Lung (tissue), 12 donors: ENCODE results near the gene ATP1B3. TPM values are rescaled to one million over a fixed set of nuclear protein-coding genes. Genes with fewer than 3 reads are reported as not detected.

Experiments
- ATAC-seq: fragments of 200-7000 bp; cut with Tn5 transposase; one replicate; pipeline ENCODE4 v1.9.1; 2020; ENCODE audit warnings: moderate number of reproducible peaks; ENCODE audit not compliant: insufficient read depth, low FRiP score
- DNase-seq, 3 donors: peaks; one replicate each; pipeline ENCODE4 v3.0.0-alpha.2; 2013 to 2017
- H3K27ac ChIP-seq, 2 donors: one replicate each; pipeline ENCODE4 v1.5.1; 2013; ENCODE audit warnings: mild to moderate bottlenecking in 2 of 2, moderate library complexity in 2 of 2, control low read depth in 1 of 2, inconsistent platforms in 1 of 2, low read depth in 1 of 2, low read length in 1 of 2
- H3K27me3 ChIP-seq, 3 donors: one replicate each; pipeline ENCODE4 v1.5.1; 2013; ENCODE audit warnings: low read length in 2 of 3; ENCODE audit not compliant: control insufficient read depth in 3 of 3, insufficient read depth in 3 of 3
- H3K36me3 ChIP-seq, 4 donors: one replicate each; pipeline ENCODE4 v1.5.1; 2013; ENCODE audit warnings: low read length in 4 of 4, mild to moderate bottlenecking in 1 of 4, moderate library complexity in 1 of 4; ENCODE audit not compliant: control insufficient read depth in 4 of 4, insufficient read depth in 4 of 4
- H3K4me1 ChIP-seq, 5 donors: one replicate each; pipeline ENCODE4 v1.5.1; 2013; ENCODE audit warnings: low read length in 5 of 5, mild to moderate bottlenecking in 2 of 5, moderate library complexity in 1 of 5; ENCODE audit not compliant: control insufficient read depth in 5 of 5, insufficient read depth in 5 of 5
- H3K4me3 ChIP-seq: one replicate; pipeline ENCODE4 v1.5.1; 2013; ENCODE audit warnings: mild to moderate bottlenecking, control low read depth, moderate library complexity
- H3K9ac ChIP-seq, 2 donors: one replicate each; pipeline ENCODE4 v1.5.1; 2013; ENCODE audit warnings: low read length in 2 of 2, control low read depth in 1 of 2; ENCODE audit not compliant: insufficient read depth in 1 of 2
- H3K9me3 ChIP-seq, 4 donors: one replicate each; pipeline ENCODE4 v1.5.1; 2013; ENCODE audit warnings: low read length in 3 of 4, mild to moderate bottlenecking in 1 of 4, moderate library complexity in 1 of 4; ENCODE audit not compliant: control insufficient read depth in 4 of 4, insufficient read depth in 3 of 4
- CTCF ChIP-seq: IDR thresholded peaks from 2 replicates; pipeline ENCODE4 v1.5.1; 2012; ENCODE audit warnings: mild to moderate bottlenecking; ENCODE audit errors: control extremely low read depth, extremely low read depth
- WGBS, 2 donors: extraction: QIAGEN DNeasy Blood & Tissue Kit; methylation state at CpG; one replicate each; pipeline ENCODE4 v1.1.7; 2013; 5-methylcytosine and 5-hydroxymethylcytosine counted together
- polyA plus RNA-seq, 2 donors: library from polyadenylated mRNA; stranded (reverse); fragments of 200-250 nt; gene quantifications; one replicate each; pipeline ENCODE4 v1.2.1, GENCODE V29; 2013
- total RNA-seq, 2 donors: library from RNA; depleted of rRNA in 1 of 2; stranded (reverse); fragments of >200 nt in 1 of 2; gene quantifications; one replicate each; pipeline ENCODE4 v1.2.1, GENCODE V29; 2014 to 2021
- donor health status: control.
- donor health status: control.
- donor health status: Bipolar disorder and iron deficiency.
- donor health status: healthy.
- donor health status: DM: yes; HTN: yes; CAD: no.

Gene ATP1B3
- total and polyA plus RNA-seq, 4 donors: 33.4 to 160 (median 128) TPM

DNA sequence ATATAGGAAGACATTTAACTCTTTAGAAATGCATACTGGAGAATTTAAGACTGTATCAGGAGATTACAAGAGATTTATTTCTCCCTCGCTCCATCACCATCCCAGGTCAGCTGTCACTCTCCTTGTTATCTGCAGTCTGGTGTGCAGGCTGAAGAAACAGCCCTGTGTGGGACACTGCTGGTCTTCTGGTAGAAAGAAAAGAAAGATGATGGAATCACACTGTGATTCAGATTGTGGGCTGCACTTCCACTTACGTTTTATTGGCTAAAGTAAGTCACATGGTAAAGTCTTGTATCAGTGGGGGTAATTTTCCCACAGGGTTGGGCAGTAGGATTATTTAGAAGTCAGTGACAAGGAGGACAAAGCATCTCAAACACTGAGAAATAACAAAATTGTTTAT lies 18.1 kb upstream of the ATP1B3 start:
- Histone ChIP-seq H3K36me3 (no peaks in the 10 kb centered on the region), H3K27ac (no peak overlapping the region), H3K27me3 (no peaks in the 10 kb centered on the region), H3K4me1 (peaks cover 0 to 6% (median 4%) of the 10 kb centered on the region in 5 donors), H3K9me3 (no peaks in the 10 kb centered on the region), H3K4me3 (no peak overlapping the region), H3K9ac (no peak overlapping the region)
- ATAC-seq (no peak), DNase-seq (no peak)
- WGBS, 2 donors: 85 to 91% methylated on average over 2 of the region's 2 CpGs
- no peak for TF ChIP-seq CTCF

DNA sequence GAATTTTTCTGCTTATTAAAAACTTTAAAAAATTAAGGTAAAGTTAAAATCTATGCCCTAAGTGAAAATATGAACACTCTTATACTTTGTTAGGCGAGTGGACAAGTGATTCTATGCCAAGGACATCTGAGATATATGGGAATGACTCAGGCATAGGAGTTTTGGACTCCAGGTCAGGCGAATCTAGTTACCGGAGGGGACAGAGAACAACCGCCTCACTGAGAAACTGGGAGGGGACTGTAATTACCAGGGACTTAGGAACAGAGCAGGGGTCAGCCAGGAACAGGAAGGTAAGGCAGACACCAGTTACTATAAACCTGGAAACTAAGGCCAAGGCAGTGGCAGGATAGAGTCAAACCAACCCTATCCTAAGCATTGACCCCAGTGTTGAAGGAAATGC lies 16.8 kb upstream of the ATP1B3 start:
- Histone ChIP-seq H3K4me3 (no peak overlapping the region), H3K36me3 (no peaks in the 10 kb centered on the region), H3K27me3 (no peaks in the 10 kb centered on the region), H3K9me3 (no peaks in the 10 kb centered on the region), H3K9ac (no peak overlapping the region), H3K4me1 (peaks cover 0 to 6% (median 0%) of the 10 kb centered on the region in 5 donors), H3K27ac (no peak overlapping the region)
- WGBS, 2 donors: 92 to 95% methylated on average over 4 of the region's 4 CpGs
- TF ChIP-seq CTCF: no peak
- ATAC-seq (no peak), DNase-seq (no peak)

- H3K9me3 ChIP-seq: no peaks in the 10 kb centered on the region
- 77 to 78% methylated on average over 2 of the region's 2 CpGs for WGBS, 2 donors
- no peaks in the 10 kb centered on the region for H3K27me3 ChIP-seq
- no peaks in the 10 kb centered on the region for H3K36me3 ChIP-seq
- no peak overlapping the region for H3K4me3 ChIP-seq
- ATAC-seq (no peak), DNase-seq (no peak)
- peaks cover 0 to 6% (median 0%) of the 10 kb centered on the region in 5 donors for H3K4me1 ChIP-seq
- no peak for TF ChIP-seq CTCF
- H3K27ac ChIP-seq: no peak overlapping the region
- H3K9ac ChIP-seq: no peak overlapping the region
Observed at GRCh38 chr3:141860086-141860669, 16.3 kb upstream of the ATP1B3 start.
